Lower leg skin (tissue), 4 donors: Measurements from ENCODE around the gene ENOX1. TPM values are rescaled to one million over a fixed set of nuclear protein-coding genes. Genes with fewer than 3 reads are reported as not detected.

ENCODE experiments used
- DNase-seq, 2 donors: peaks; one replicate each; pipeline ENCODE4 v3.0.0-alpha.2; 2019; ENCODE audit warnings: low spot score in 2 of 2
- H3K4me3 ChIP-seq: fragments of 200-600 bp; sonication (generic); 2 replicates; pipeline ENCODE4 v1.5.1; 2017; ENCODE audit warnings: mild to moderate bottlenecking, low read depth; ENCODE audit not compliant: poor library complexity, severe bottlenecking
- POLR2A ChIP-seq, 2 donors: fragments of 450-650 bp; IDR thresholded peaks; one replicate each; pipeline ENCODE4 v1.6.1; 2016 to 2017; ENCODE audit warnings: antibody characterized with exemption in 2 of 2, mild to moderate bottlenecking in 1 of 2, moderate library complexity in 1 of 2
- WGBS, 2 donors: methylation state at CpG; one replicate each; pipeline ENCODE4 v1.1.5; 2018; 5-methylcytosine and 5-hydroxymethylcytosine counted together
- intact Hi-C: fragments of 100-400 bp; cut with DNase I; formaldehyde crosslinking; loops from one replicate; pipeline ENCODE4 v1.15.0; 2023; ENCODE audit warnings: low total_unique reads
- total RNA-seq, 4 donors: library from RNA; depleted of rRNA; stranded (reverse); fragments of >200 nt; gene quantifications; one replicate each; pipeline ENCODE4 v1.1.0, GENCODE V29; 2016
- TF ChIP-seq, protein P1 (sequence below), 3 donors: fragments of 450-650 bp; IDR thresholded peaks; one replicate each; pipeline ENCODE4 v1.5.1; 2016; ENCODE audit warnings: antibody characterized with exemption in 3 of 3, mild to moderate bottlenecking in 3 of 3, moderate library complexity in 2 of 3

Gene ENOX1
- total RNA-seq, 4 donors from 2014 or later: 0.11 to 0.52 (median 0.30) TPM

DNA sequence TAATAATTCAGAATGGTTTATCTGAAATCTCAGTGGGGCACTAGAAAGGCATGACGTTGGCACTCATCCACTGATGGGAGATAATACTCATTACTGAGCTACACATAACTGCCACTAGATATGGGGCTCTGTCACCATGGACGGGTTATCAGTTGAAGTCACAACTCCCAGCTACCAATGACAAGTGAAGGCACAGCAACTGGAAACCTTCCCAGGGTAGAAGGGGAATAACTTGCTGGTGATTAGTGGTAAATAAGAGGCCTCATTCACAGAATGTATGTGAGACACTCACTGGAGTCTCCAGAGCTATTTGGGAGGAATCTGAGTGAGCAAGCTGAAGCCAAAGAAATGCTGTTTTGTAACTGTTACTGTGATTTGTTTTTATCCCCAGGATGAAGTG lies 249.6 kb downstream of the ENOX1 start:
- 57 to 64% methylated on average over 2 of the region's 2 CpGs for WGBS, 2 donors
- TF ChIP-seq, protein P1, sequence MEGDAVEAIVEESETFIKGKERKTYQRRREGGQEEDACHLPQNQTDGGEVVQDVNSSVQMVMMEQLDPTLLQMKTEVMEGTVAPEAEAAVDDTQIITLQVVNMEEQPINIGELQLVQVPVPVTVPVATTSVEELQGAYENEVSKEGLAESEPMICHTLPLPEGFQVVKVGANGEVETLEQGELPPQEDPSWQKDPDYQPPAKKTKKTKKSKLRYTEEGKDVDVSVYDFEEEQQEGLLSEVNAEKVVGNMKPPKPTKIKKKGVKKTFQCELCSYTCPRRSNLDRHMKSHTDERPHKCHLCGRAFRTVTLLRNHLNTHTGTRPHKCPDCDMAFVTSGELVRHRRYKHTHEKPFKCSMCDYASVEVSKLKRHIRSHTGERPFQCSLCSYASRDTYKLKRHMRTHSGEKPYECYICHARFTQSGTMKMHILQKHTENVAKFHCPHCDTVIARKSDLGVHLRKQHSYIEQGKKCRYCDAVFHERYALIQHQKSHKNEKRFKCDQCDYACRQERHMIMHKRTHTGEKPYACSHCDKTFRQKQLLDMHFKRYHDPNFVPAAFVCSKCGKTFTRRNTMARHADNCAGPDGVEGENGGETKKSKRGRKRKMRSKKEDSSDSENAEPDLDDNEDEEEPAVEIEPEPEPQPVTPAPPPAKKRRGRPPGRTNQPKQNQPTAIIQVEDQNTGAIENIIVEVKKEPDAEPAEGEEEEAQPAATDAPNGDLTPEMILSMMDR (IDR thresholded peaks at IDR 0.05): no peak
- TF ChIP-seq POLR2A (IDR thresholded peaks at IDR 0.05): no peak
- no peak for DNase-seq
- H3K4me3 ChIP-seq: no peak overlapping the region
- intact Hi-C loops: no loop called here

DNA sequence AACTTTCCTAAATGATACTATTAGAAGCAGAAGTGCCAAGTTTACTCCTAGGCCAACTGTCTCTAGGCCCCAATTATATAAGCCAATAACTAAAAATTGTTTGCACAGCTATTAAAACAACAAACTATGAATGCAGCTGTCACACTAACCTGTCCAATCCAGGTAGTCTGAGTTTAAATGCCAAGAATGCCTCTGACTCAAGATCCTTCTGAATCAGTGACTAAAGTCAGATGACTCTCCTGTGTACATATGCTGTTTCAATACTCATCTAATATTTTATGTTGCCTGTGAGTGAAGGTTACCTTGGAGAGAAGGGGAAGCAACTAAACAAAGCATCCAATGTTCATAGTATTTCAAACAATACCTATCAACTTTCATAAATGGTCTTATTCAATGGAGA lies 257.0 kb downstream of the ENOX1 start:
- H3K4me3 ChIP-seq: no peak overlapping the region
- no peak for DNase-seq
- intact Hi-C loops: no loop called here
- TF ChIP-seq, protein P1 (IDR thresholded peaks at IDR 0.05): no peak
- no peak for TF ChIP-seq POLR2A (IDR thresholded peaks at IDR 0.05)

DNA sequence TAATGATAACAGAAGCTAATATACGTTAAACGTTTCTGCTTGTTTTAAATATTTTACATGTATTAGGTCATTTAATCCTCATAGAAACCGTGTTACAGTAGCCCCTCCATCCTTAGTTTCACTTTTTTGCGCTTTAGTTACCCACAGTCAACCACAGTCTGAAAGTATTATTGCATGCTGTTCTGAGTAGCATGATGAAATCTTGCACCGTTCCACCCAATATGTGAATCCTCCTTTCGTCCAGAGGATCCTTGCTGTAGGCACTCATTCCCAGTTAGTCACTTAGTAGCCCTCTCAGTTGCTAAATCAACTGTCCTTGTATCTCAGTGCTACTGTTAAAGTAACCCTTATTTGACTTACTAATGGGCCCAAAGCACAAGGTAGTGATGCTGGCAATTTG lies 257.8 kb downstream of the ENOX1 start:
- TF ChIP-seq POLR2A (IDR thresholded peaks at IDR 0.05): no peak
- TF ChIP-seq, protein P1 (IDR thresholded peaks at IDR 0.05): no peak
- H3K4me3 ChIP-seq: no peak overlapping the region
- 92% methylated on average over 6 of the region's 6 CpGs for WGBS, 2 donors
- intact Hi-C loops: no loop called here
- DNase-seq: no peak

DNA sequence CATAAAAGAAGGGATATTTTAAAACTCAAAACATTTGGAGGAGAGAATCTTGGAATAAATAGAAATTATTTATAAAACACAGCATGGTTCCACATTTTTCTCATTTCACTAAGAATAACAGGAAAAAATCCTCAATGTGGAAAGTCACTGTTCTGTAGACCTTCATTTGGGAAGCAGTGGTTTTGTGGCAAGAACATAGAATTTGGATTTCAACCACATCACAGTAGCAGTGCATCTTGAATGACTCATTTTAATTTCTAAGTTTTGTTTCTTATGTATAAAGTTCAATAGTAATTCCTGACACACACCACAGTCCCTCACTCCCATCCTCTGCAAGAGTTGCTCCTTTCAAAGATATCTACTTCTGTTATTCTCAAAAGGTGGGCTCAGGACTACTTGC lies 264.0 kb downstream of the ENOX1 start:
- DNase-seq: no peak

DNA sequence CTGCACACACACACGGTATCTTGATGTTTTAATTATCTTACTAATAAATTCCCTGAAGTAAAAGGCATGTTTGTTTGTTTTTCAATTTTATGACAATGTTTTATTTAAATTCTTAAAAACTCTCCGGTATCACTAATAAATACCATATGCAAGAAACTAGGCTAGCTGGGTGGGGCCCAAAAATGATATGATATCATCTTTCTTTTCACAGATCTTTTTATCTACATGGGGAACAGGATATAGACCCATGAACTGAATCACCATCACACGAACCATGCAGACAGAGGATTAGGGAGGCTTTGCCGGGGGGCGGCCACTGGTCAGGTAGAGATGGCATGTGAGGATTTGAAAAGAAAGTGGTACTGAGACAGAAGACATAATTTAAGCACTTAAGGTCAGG lies 266.4 kb downstream of the ENOX1 start:
- H3K4me3 ChIP-seq: no peak overlapping the region
- TF ChIP-seq, protein P1 (IDR thresholded peaks at IDR 0.05): no peak
- no peak for TF ChIP-seq POLR2A (IDR thresholded peaks at IDR 0.05)
- intact Hi-C loops: no loop called here
- WGBS, 2 donors: 53 to 65% methylated on average over 5 of the region's 5 CpGs
- DNase-seq: no peak

More for the DNA sequence above, 264.0 kb downstream of the ENOX1 start:
- no peak for TF ChIP-seq POLR2A (IDR thresholded peaks at IDR 0.05)
- TF ChIP-seq, protein P1 (IDR thresholded peaks at IDR 0.05): no peak
- intact Hi-C loops: no loop called here
- no peak overlapping the region for H3K4me3 ChIP-seq

DNA sequence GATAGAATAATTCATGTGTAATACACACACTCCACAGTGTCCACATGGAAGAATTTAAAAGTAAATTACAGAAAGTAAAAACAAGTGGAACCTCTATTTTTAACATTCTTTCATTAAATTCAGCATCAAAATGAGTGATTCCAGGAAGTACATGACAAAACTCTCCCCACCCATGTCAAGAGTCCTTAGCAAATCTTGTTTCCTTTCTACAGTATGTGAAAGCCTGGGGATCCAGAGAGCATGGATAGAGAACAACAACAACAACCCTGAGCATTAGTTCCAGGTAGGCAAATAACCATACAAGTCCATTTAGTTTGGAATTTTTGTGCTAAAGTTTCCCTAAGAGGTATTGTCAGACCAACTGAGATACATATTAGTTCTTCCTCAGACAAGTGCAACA lies 267.9 kb downstream of the ENOX1 start:
- no peak for DNase-seq
- TF ChIP-seq, protein P1 (IDR thresholded peaks at IDR 0.05): no peak
- TF ChIP-seq POLR2A (IDR thresholded peaks at IDR 0.05): no peak
- H3K4me3 ChIP-seq: no peak overlapping the region
- intact Hi-C loops: no loop called here
